ENCODE results near the gene CABP4. TPM values are rescaled to one million over a fixed set of nuclear protein-coding genes. Genes with fewer than 3 reads are reported as not detected.

CABP4 gene
- total and polyA plus RNA-seq, 10 of the 15 experiments (the other 5 are each of a cell fraction or from before 2014, with no cell fraction given), result 0.04 to 0.41 (median 0.14) TPM; not detected in 2

GRCh38 chr11:67504005-67504949, 49.1 kb downstream of the CABP4 start (continued):
- TF ChIP-seq ZNF687 (IDR thresholded peaks at IDR 0.05), result no peak
- no peak for TF ChIP-seq HCFC1 (IDR thresholded peaks at IDR 0.05; ENCODE audit: low read length)
- TF ChIP-seq STAT1 (conservative IDR thresholded peaks at IDR 0.05), result no peak
- no peak for TF ChIP-seq ZZZ3 (IDR thresholded peaks at IDR 0.05; ENCODE audit: control insufficient read depth, insufficient read length, low read depth)
- TF ChIP-seq NBN (IDR thresholded peaks at IDR 0.05), result 0 out of 2 replicates have a peak, but pooled peaks have one; percentile 32
- no peak for TF ChIP-seq SMAD5 (IDR thresholded peaks at IDR 0.05; ENCODE audit: low read depth)
- TF ChIP-seq NR2C2 (IDR thresholded peaks at IDR 0.05; ENCODE audit: borderline replicate concordance, control insufficient read depth, insufficient read length, low read depth), result no peak
- no peak for TF ChIP-seq ZNF274 (IDR thresholded peaks at IDR 0.05; ENCODE audit: insufficient read depth, insufficient read length)
- TF ChIP-seq TCF7 (IDR thresholded peaks at IDR 0.05; ENCODE audit: borderline replicate concordance), result no peak
- no peak for TF ChIP-seq CEBPB (IDR thresholded peaks at IDR 0.05; ENCODE audit: borderline replicate concordance in 1 of 2, low read depth in 2 of 2, low read length in 2 of 2)
- TF ChIP-seq, protein P1, sequence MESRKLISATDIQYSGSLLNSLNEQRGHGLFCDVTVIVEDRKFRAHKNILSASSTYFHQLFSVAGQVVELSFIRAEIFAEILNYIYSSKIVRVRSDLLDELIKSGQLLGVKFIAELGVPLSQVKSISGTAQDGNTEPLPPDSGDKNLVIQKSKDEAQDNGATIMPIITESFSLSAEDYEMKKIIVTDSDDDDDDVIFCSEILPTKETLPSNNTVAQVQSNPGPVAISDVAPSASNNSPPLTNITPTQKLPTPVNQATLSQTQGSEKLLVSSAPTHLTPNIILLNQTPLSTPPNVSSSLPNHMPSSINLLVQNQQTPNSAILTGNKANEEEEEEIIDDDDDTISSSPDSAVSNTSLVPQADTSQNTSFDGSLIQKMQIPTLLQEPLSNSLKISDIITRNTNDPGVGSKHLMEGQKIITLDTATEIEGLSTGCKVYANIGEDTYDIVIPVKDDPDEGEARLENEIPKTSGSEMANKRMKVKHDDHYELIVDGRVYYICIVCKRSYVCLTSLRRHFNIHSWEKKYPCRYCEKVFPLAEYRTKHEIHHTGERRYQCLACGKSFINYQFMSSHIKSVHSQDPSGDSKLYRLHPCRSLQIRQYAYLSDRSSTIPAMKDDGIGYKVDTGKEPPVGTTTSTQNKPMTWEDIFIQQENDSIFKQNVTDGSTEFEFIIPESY (IDR thresholded peaks at IDR 0.05), result no peak
- TF ChIP-seq ZNF592 (IDR thresholded peaks at IDR 0.05), result no peak
- 0 out of 2 replicates have a peak, but pooled peaks have one; percentile 46 for TF ChIP-seq HDGF (IDR thresholded peaks at IDR 0.05)
- TF ChIP-seq YY1 (IDR thresholded peaks at IDR 0.05; ENCODE audit: low read depth, low read length), result no peak; the same call in 1 of the 2 replicates
- TF ChIP-seq, protein P2, sequence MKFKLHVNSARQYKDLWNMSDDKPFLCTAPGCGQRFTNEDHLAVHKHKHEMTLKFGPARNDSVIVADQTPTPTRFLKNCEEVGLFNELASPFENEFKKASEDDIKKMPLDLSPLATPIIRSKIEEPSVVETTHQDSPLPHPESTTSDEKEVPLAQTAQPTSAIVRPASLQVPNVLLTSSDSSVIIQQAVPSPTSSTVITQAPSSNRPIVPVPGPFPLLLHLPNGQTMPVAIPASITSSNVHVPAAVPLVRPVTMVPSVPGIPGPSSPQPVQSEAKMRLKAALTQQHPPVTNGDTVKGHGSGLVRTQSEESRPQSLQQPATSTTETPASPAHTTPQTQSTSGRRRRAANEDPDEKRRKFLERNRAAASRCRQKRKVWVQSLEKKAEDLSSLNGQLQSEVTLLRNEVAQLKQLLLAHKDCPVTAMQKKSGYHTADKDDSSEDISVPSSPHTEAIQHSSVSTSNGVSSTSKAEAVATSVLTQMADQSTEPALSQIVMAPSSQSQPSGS (IDR thresholded peaks at IDR 0.05; ENCODE audit: low read length), result no peak
- no peak for TF ChIP-seq GATAD2B (conservative IDR thresholded peaks at IDR 0.05; ENCODE audit: low read depth)

All from GM12878 (cell line).